ENCODE measurements around the gene SMIM12.

DNA sequence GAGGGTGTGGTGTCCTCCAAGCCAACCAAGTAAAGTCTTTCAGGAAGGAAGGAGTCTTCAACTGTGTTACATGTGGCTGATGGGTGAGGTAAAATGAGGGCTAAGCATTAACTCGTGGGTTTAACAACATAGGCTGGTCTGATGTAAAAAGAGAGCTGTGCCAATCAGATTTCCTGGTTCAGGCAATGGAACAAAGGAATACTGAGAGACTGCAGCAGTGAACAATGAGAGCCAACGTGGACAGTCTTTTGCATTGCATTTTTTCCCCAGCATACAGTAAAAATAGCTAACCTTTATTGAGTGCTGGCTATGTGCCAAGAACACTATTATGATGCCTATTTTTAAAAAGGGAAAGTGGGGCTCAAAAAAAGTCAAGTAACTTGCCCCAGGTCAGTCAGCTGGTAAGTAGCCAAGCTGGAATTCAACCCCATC, 38.8 kb upstream of the SMIM12 start:
- TF ChIP-seq EP300 (IDR thresholded peaks at IDR 0.05; ENCODE audit: borderline replicate concordance in 1 of 2, low read depth in 2 of 2, low read length in 2 of 2) = no peak
- TF ChIP-seq, protein P1, sequence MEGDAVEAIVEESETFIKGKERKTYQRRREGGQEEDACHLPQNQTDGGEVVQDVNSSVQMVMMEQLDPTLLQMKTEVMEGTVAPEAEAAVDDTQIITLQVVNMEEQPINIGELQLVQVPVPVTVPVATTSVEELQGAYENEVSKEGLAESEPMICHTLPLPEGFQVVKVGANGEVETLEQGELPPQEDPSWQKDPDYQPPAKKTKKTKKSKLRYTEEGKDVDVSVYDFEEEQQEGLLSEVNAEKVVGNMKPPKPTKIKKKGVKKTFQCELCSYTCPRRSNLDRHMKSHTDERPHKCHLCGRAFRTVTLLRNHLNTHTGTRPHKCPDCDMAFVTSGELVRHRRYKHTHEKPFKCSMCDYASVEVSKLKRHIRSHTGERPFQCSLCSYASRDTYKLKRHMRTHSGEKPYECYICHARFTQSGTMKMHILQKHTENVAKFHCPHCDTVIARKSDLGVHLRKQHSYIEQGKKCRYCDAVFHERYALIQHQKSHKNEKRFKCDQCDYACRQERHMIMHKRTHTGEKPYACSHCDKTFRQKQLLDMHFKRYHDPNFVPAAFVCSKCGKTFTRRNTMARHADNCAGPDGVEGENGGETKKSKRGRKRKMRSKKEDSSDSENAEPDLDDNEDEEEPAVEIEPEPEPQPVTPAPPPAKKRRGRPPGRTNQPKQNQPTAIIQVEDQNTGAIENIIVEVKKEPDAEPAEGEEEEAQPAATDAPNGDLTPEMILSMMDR (IDR thresholded peaks at IDR 0.05; ENCODE audit: control extremely low read depth in 1 of 3, insufficient read depth in 1 of 3, low read depth in 1 of 3, low read length in 3 of 3) = no peak
- TF ChIP-seq RXRA (IDR thresholded peaks at IDR 0.05; ENCODE audit: insufficient read depth, low read depth, low read length) = no peak
- TF ChIP-seq E2F6 (IDR thresholded peaks at IDR 0.05) = no peak
- no peak for TF ChIP-seq HDAC6 (IDR thresholded peaks at IDR 0.05; ENCODE audit: low read depth, low read length)
- TF ChIP-seq FOSL1 (IDR thresholded peaks at IDR 0.05; ENCODE audit: insufficient read depth, low read depth, low read length) = no peak
- no peak for TF ChIP-seq EZH2 (IDR thresholded peaks at IDR 0.05; ENCODE audit: low read depth, low read length, severe bottlenecking)
- TF ChIP-seq POLR2A (IDR thresholded peaks at IDR 0.05; ENCODE audit: control extremely low read depth in 1 of 2, low read depth in 2 of 2, low read length in 2 of 2) = no peak
- no peak for TF ChIP-seq USF2 (IDR thresholded peaks at IDR 0.05; ENCODE audit: low read length)
- no peak for TF ChIP-seq TCF12 (IDR thresholded peaks at IDR 0.05; ENCODE audit: low read depth, low read length)
- TF ChIP-seq MAFK (IDR thresholded peaks at IDR 0.05; ENCODE audit: low read depth, low read length) = no peak
